PC-9 (cell line): ENCODE results near the gene FES. TPM values are rescaled to one million over a fixed set of nuclear protein-coding genes. Genes with fewer than 3 reads are reported as not detected.
"Not testable (repeated sequence)": the region's sequence is repeated elsewhere in the genome, so short reads cannot be mapped to it uniquely, and the experiment has no call there.

Experiments used
- BruUV-seq: library from RNA; stranded (reverse); fragments of 400-500 nt; replicated peaks from 2 replicates; lab custom pipeline; 2021; lab: Mats Ljungman, UMichigan
- CTCF ChIA-PET: fragments of 300-600 bp; sonication (Branson Sonifier 250); formaldehyde crosslinking; loops from one replicate; lab custom pipeline; 2022; ENCODE audit warnings: antibody characterized with exemption; lab: Charles Lee
- POLR2A ChIA-PET: fragments of 300-600 bp; sonication (Branson Sonifier 250); formaldehyde crosslinking; loops from one replicate; lab custom pipeline; 2022; ENCODE audit warnings: antibody characterized with exemption; ENCODE audit not compliant: unreplicated experiment; lab: Charles Lee
- DNase-seq, 2 experiments: peaks; one replicate each; pipeline versions ENCODE4 v3.0.0 to v3.0.0-alpha.2; 2015 to 2022; ENCODE audit warnings: mixed read lengths in 1 of 2
- H2AFZ ChIP-seq: fragments of 200-600 bp; sonication (generic); 2 replicates; pipeline ENCODE4 v1.8.1; 2017; ENCODE audit warnings: antibody characterized with exemption
- H3F3A ChIP-seq: fragments of 200-600 bp; sonication (generic); 2 replicates; pipeline ENCODE4 v1.8.1; 2017; ENCODE audit warnings: antibody characterized with exemption, mild to moderate bottlenecking, low read depth; ENCODE audit not compliant: insufficient read depth
- H3K27ac ChIP-seq: fragments of 200-600 bp; sonication (generic); 2 replicates; pipeline ENCODE4 v1.6.1; 2016; ENCODE audit warnings: mixed run types
- H3K27me3 ChIP-seq: fragments of 200-600 bp; sonication (generic); 2 replicates; pipeline ENCODE4 v1.6.1; 2016; ENCODE audit warnings: low read depth, mixed run types; ENCODE audit not compliant: insufficient read depth
- H3K36me3 ChIP-seq: fragments of 200-600 bp; sonication (generic); 2 replicates; pipeline ENCODE4 v1.6.1; 2016; ENCODE audit warnings: low read depth, mixed run types
- H3K4me1 ChIP-seq: fragments of 200-600 bp; sonication (generic); replicated peaks from 2 replicates; pipeline ENCODE4 v1.6.1; 2016; ENCODE audit warnings: mixed run types; ENCODE audit not compliant: insufficient read depth
- H3K4me2 ChIP-seq: fragments of 200-600 bp; sonication (generic); 2 replicates; pipeline ENCODE4 v1.6.1; 2017; ENCODE audit warnings: mixed run types
- H3K4me3 ChIP-seq: fragments of 200-600 bp; sonication (generic); 2 replicates; pipeline ENCODE4 v1.6.1; 2016; ENCODE audit warnings: mixed run types
- H3K79me2 ChIP-seq: fragments of 200-600 bp; sonication (generic); 2 replicates; pipeline ENCODE4 v1.6.1; 2017; ENCODE audit warnings: low read depth, mixed run types
- H3K9me2 ChIP-seq: fragments of 200-600 bp; sonication (generic); 2 replicates; pipeline ENCODE4 v1.8.1; 2017; ENCODE audit warnings: mild to moderate bottlenecking; ENCODE audit not compliant: insufficient read depth
- H3K9me3 ChIP-seq: fragments of 200-600 bp; sonication (generic); 2 replicates; pipeline ENCODE4 v1.8.1; 2016; ENCODE audit warnings: low read depth; ENCODE audit not compliant: insufficient read depth
- H4K20me1 ChIP-seq: fragments of 200-600 bp; sonication (generic); 2 replicates; pipeline ENCODE4 v1.8.1; 2017; ENCODE audit not compliant: insufficient read depth
- CTCF ChIP-seq: fragments of 200-600 bp; sonication (generic); conservative IDR thresholded peaks from 2 replicates; pipeline ENCODE4 v1.6.1; 2017; ENCODE audit warnings: mixed run types, antibody characterized with exemption, mild to moderate bottlenecking, moderate library complexity
- EZH2 ChIP-seq: fragments of 200-600 bp; sonication (generic); IDR thresholded peaks from 2 replicates; pipeline ENCODE4 v1.8.0; 2017; ENCODE audit warnings: antibody characterized with exemption, low read depth
- intact Hi-C: fragments of 100-400 bp; cut with micrococcal nuclease; formaldehyde crosslinking; loops from one replicate; pipeline ENCODE4 v1.10.0; 2022; ENCODE audit not compliant: unreplicated experiment
- total RNA-seq: library from RNA; stranded (reverse); gene quantifications from 2 replicates; pipeline ENCODE4 v1.2.3, GENCODE V29; 2021

FES gene
- total RNA-seq, 1 experiment from 2014 or later: 3.8 TPM

GRCh38 chr15:90844696-90845095 is 39.6 kb upstream of the FES start:
- ChIA-PET CTCF (no interaction called here), POLR2A (no interaction called here)
- no peak for DNase-seq
- H3K27ac ChIP-seq: no peak overlapping the region
- H3K36me3 ChIP-seq: no peaks in the 10 kb centered on the region
- intact Hi-C loops: no loop called here
- H3K9me2 ChIP-seq: no peaks in the 10 kb centered on the region
- no peaks in the 10 kb centered on the region for H3K27me3 ChIP-seq
- no peaks in the 10 kb centered on the region for H4K20me1 ChIP-seq
- H3K4me3 ChIP-seq: no peak overlapping the region
- no peaks in the 10 kb centered on the region for H3K9me3 ChIP-seq
- H3K79me2 ChIP-seq: no peaks in the 10 kb centered on the region
- no peak overlapping the region for H2AFZ ChIP-seq
- TF ChIP-seq CTCF (no peak), EZH2 (no peak)
- H3F3A ChIP-seq: peaks cover 6% of the 10 kb centered on the region; the same call in 1 of the 2 replicates
- peak overlapping the region; percentile 1; the same call in 1 of the 2 replicates for H3K4me2 ChIP-seq
- BruUV-seq: no TSS peak
- H3K4me1 ChIP-seq: no peaks in the 10 kb centered on the region; the same call in none of the 2 replicates

- BruUV-seq: no TSS peak
Measured at GRCh38 chr15:90845201-90845949, 38.9 kb upstream of the FES start.

GRCh38 chr15:90849424-90849823 is 34.9 kb upstream of the FES start:
- POLR2A ChIA-PET: interaction anchor here (0.6 kb wide), 1 partner anchor 116 kb away, joined by 5 read pairs; no protein-coding TSS in a partner anchor
- H3K4me1 ChIP-seq, H3K9me2 ChIP-seq, DNase-seq, H3K27me3 ChIP-seq, H3K79me2 ChIP-seq, H4K20me1 ChIP-seq, CTCF ChIA-PET, H3K36me3 ChIP-seq, intact Hi-C loops, H3K9me3 ChIP-seq, H3K27ac ChIP-seq, H3K4me2 ChIP-seq, H2AFZ ChIP-seq, BruUV-seq, H3K4me3 ChIP-seq, H3F3A ChIP-seq: not testable (repeated sequence)

More at GRCh38 chr15:90845201-90845949, 38.9 kb upstream of the FES start:
- no peaks in the 10 kb centered on the region for H3K9me3 ChIP-seq
- no peak overlapping the region for H2AFZ ChIP-seq
- no peaks in the 10 kb centered on the region for H3K9me2 ChIP-seq
- CTCF ChIA-PET: no interaction called here
- H3K4me1 ChIP-seq: no peaks in the 10 kb centered on the region; the same call in none of the 2 replicates
- TF ChIP-seq EZH2 (no peak), CTCF (no peak)
- intact Hi-C loops: no loop called here
- no peaks in the 10 kb centered on the region for H3K36me3 ChIP-seq
- POLR2A ChIA-PET: no interaction called here
- no peak overlapping the region for H3K27ac ChIP-seq
- H3K4me2 ChIP-seq: peak overlapping the region; percentile 1; the same call in 1 of the 2 replicates
- H3F3A ChIP-seq: peaks cover 6% of the 10 kb centered on the region; the same call in 1 of the 2 replicates
- no peaks in the 10 kb centered on the region for H3K27me3 ChIP-seq
- no peaks in the 10 kb centered on the region for H3K79me2 ChIP-seq
- no peak overlapping the region for H3K4me3 ChIP-seq
- DNase-seq: peak; percentile 25 to 70
- H4K20me1 ChIP-seq: no peaks in the 10 kb centered on the region
